GM12878 (cell line): Measurements from ENCODE around the gene LRRC7.

ENCODE experiments used
- CREB1 ChIP-seq: IDR thresholded peaks from 2 replicates; pipeline ENCODE4 v1.6.1; 2012; ENCODE audit warnings: low read depth, mild to moderate bottlenecking, inconsistent platforms
- CTCF ChIP-seq, 3 experiments: IDR thresholded peaks in 2 of 3; conservative IDR thresholded peaks in 1 of 3; 2 replicates each; pipeline ENCODE4 v1.5.1; 2011; ENCODE audit warnings: low read depth in 3 of 3, low read length in 3 of 3, mild to moderate bottlenecking in 3 of 3, control low read depth in 2 of 3, moderate library complexity in 2 of 3, inconsistent platforms in 1 of 3, mixed read lengths in 1 of 3; ENCODE audit not compliant: control insufficient read depth in 2 of 3, insufficient read depth in 1 of 3; ENCODE audit errors: extremely low read depth in 1 of 3
- EGR1 ChIP-seq, 2 experiments: IDR thresholded peaks; 1 replicate in 1 of 2; 2 replicates in 1 of 2; pipeline ENCODE4 v1.6.1; 2011 to 2012; ENCODE audit warnings: low read depth in 2 of 2, low read length in 2 of 2, borderline replicate concordance in 1 of 2, mild to moderate bottlenecking in 1 of 2, moderate library complexity in 1 of 2
- POLR2AphosphoS5 ChIP-seq: IDR thresholded peaks from 2 replicates; pipeline ENCODE4 v1.6.1; 2011; ENCODE audit warnings: mild to moderate bottlenecking, low read length, inconsistent platforms

DNA sequence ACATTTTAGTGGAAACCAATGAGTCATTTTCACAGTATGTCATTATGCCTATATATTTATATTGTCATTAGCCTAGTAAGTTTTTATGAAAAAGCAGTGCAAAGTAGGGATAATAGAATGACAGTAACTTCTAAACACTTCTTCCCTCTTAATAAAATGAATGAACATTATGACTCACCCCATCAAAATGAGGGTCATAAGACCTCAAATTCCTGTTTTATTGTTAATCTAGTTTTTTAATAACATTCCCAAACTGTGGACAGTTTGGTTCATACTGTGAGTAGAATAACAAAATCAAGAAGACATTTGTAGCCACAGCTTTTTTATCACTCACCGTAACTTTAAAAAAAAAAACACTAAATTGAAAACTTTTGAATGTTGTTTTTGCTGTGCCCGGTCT lies 477.1 kb downstream of the LRRC7 start:
- TF ChIP-seq CTCF (IDR thresholded peaks at IDR 0.05 in 2 of 3, conservative IDR thresholded peaks at IDR 0.05 in 1 of 3; ENCODE audit: control insufficient read depth in 2 of 3, extremely low read depth in 1 of 3, insufficient read depth in 1 of 3, low read depth in 3 of 3, low read length in 3 of 3) = no peak
- TF ChIP-seq EGR1 (IDR thresholded peaks at IDR 0.05; ENCODE audit: borderline replicate concordance in 1 of 2, low read depth in 2 of 2, low read length in 2 of 2) = no peak
- no peak for TF ChIP-seq POLR2AphosphoS5
- no peak for TF ChIP-seq CREB1
